GM12872 (cell line): ENCODE measurements around the gene NR1D1.

ENCODE experiments used
- TF ChIP-seq, protein P1 (sequence below): IDR thresholded peaks from 3 replicates; pipeline ENCODE4 v1.5.1; 2011; ENCODE audit warnings: low read depth, mild to moderate bottlenecking, low read length, moderate library complexity; ENCODE audit not compliant: insufficient read depth

NR1D1 gene

DNA sequence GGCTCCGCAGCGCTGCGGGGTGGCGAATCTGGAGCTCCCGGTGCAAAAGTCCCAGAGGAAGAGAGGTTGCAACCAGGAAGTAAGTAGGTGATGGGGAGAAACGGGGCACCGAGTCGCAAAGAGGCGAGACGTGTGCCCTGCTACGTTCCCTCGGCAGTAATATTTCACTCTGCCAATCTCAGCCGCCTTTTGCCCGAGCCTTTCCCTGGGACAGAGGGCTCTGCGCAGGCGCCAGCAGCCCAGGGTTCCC lies at the start of gene NR1D1:
Gene NR1D1 (minus strand): TSS at position 171 of the 250 bp plus-strand sequence. CDS start 495 bp downstream, outside the sequence.
- TF ChIP-seq, protein P1, sequence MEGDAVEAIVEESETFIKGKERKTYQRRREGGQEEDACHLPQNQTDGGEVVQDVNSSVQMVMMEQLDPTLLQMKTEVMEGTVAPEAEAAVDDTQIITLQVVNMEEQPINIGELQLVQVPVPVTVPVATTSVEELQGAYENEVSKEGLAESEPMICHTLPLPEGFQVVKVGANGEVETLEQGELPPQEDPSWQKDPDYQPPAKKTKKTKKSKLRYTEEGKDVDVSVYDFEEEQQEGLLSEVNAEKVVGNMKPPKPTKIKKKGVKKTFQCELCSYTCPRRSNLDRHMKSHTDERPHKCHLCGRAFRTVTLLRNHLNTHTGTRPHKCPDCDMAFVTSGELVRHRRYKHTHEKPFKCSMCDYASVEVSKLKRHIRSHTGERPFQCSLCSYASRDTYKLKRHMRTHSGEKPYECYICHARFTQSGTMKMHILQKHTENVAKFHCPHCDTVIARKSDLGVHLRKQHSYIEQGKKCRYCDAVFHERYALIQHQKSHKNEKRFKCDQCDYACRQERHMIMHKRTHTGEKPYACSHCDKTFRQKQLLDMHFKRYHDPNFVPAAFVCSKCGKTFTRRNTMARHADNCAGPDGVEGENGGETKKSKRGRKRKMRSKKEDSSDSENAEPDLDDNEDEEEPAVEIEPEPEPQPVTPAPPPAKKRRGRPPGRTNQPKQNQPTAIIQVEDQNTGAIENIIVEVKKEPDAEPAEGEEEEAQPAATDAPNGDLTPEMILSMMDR = no peak

DNA sequence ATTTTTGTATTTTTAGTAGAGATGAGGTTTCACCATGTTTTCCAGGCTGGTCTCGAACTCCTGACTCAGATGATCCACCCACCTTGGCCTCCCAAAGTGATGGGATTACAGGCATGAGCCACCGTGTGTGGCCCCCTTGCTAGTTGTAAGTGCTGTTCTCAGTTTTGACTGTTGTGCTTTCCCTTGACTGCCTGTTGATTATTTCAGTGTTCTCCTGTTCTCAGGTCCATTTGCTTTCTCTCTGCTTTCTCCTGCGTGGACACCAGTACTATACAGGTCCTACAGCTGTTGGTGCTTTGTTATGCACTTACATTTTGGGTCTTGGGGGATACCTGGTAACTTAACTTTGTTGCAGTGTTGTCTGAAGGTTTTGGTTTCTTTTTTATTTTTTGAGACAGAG lies 48.1 kb upstream of the NR1D1 start:
- TF ChIP-seq, protein P1 = no peak

DNA sequence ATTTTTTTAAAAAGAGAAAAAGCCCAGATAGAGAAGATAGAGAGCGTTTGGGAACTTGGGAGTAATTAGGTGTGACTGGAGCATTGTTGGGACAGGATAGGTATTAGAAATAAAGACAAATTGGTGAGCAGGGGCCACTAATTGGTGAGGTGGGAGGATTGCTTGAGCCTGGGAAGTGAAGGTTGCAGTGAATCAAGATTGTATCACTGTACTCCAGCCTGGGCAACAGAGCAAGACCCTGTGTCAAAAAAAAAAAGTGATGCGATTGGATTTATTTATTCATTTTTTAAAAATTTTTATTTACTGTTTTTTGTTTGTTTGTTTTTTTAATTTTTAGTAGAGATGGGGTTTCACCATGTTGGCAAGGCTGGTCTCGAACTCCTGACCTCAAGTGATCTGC lies 45.1 kb upstream of the NR1D1 start:
- TF ChIP-seq, protein P1 = no peak

DNA sequence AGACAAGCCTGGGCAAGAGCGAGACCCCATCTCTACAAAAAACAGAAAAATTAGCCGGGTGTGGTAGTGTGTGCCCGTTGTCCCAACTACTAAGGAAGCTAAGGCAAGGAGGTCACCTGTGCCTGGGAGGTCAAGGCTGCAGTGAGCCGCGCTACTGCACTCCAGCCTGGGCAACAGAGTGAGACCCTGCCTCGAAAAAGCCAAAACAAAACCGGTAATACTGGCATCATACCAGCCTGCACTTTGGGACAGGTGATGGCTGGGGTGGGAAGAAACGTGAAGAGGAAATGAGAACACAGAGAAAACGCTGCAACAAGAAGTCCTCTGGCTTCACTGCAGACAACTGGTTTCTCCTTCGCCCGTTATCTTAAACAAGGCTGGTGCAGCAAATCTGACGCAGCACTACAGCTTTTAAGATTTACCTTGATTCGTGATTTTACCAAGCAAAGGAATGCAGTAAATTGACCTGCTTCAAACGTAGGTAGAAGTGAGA lies 39.2 kb upstream of the NR1D1 start:
- TF ChIP-seq, protein P1 = no peak

DNA sequence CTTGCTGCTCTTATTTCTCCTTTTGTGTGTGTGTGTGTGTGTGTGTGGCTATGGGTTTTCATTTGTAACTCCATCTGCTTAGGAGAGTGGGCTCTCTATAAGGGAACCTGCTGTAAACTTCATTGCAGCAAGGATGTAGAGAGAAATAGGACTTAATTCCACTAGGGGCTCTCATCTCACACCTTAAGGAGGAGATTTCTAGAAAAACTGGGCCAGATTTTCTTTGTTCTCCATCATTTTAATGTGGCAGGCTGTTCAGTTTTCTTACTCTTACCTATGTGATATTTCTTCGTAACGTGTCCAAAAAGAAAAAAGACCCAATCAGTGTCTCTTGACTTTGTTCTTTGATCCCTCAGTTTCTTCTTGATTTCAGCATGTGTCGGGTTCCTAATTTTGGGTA lies 35.4 kb upstream of the NR1D1 start:
- TF ChIP-seq, protein P1 = no peak

DNA sequence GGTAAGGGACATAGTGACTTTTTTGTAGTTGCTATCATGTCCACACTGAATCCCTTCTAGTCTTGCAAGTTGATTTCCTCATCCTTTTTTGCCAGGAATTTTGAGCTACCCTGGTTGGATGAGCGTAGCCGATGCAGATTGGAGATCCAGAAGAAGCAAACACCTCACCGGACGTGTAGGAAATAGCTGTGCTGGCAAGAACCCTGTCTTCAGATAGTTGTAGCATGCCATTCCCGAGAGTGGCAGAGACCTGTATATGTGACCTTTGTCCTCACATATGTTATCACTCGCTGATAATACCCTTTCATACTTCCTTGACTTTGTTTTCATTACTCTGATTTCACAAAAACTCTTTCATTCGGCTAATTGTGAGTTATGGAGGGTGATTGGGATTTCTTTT lies 33.8 kb upstream of the NR1D1 start:
- TF ChIP-seq, protein P1 = no peak

GRCh38 chr17:40130352-40131042 lies 30.1 kb upstream of the NR1D1 start:
- TF ChIP-seq, protein P1 = no peak
